ENCODE results near the gene HLA-F. TPM values are rescaled to one million over a fixed set of nuclear protein-coding genes. Genes with fewer than 3 reads are reported as not detected.
A peak's percentile ranks its signal among the peaks of the same experiment; 100 is the strongest.

Gene HLA-F
- total and polyA plus RNA-seq, 12 donors = 24.0 to 191 (median 31.9) TPM

DNA sequence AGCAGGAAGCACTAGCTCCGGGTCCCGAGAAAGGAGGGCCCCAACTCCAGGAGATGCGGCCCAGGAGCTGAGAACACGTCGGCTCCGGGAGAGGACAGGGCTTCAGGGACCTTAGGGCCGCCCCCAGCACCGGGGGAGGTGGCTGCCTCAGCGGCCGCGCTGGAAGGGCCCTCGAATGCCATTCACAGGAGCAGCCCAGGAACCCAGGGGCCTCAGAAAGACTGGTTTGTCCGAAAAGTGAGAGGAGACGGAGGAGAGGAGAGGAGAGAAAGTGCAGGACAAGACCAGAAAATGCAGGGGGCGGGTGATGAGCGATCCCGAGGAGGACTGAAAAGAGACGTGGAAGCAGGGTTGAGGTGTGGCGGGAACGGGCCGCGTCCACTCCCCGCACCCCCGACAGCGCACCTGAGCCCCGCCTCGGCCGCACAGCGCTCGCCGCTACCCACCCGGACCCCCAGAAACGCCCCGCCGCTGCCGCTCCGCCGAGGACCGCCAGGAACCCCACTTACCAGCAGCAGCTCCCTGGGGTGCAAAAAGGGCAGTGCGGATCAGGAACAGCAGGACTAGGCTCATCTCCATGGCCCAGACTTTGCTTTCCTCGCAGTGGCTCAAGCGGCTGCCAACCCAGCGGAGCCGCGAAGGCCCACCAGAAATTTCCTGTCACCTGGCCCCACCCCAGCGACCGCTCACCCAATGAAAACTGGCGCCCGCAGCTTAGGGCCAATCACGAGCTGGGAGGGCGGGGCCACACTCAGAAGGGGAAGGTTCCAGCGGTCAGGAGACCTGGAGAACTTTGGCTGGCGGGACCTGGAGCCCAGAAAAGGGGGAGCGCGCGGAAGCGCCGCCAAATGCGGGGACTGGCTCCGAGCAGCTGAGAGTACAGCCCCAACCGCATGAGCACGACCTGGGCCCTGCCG, 25.4 kb downstream of the HLA-F start:
- intact Hi-C loops (cut with DNase I) = no loop called here
- DNase-seq = peak; percentile 94 to 96
- no peaks in the 10 kb centered on the region for H3K27me3 ChIP-seq
- TF ChIP-seq, protein P1, sequence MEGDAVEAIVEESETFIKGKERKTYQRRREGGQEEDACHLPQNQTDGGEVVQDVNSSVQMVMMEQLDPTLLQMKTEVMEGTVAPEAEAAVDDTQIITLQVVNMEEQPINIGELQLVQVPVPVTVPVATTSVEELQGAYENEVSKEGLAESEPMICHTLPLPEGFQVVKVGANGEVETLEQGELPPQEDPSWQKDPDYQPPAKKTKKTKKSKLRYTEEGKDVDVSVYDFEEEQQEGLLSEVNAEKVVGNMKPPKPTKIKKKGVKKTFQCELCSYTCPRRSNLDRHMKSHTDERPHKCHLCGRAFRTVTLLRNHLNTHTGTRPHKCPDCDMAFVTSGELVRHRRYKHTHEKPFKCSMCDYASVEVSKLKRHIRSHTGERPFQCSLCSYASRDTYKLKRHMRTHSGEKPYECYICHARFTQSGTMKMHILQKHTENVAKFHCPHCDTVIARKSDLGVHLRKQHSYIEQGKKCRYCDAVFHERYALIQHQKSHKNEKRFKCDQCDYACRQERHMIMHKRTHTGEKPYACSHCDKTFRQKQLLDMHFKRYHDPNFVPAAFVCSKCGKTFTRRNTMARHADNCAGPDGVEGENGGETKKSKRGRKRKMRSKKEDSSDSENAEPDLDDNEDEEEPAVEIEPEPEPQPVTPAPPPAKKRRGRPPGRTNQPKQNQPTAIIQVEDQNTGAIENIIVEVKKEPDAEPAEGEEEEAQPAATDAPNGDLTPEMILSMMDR (IDR thresholded peaks at IDR 0.05) = no peak
- H3K9me3 ChIP-seq = no peaks in the 10 kb centered on the region
- H3K27ac ChIP-seq = peak overlapping the region; percentile 6 to 81 (median 70)
- peaks cover 9 to 37% (median 34%) of the 10 kb centered on the region in 9 donors for H3K4me1 ChIP-seq
- peak; percentile 85 to 92 (median 88) for ATAC-seq
- peaks cover 0 to 15% (median 0%) of the 10 kb centered on the region in 9 donors for H3K36me3 ChIP-seq
- WGBS, 2 donors = 0% methylated on average over 56 to 63 of the region's 63 CpGs
- H3K4me3 ChIP-seq = peak overlapping the region; percentile 71 to 88 (median 81)

DNA sequence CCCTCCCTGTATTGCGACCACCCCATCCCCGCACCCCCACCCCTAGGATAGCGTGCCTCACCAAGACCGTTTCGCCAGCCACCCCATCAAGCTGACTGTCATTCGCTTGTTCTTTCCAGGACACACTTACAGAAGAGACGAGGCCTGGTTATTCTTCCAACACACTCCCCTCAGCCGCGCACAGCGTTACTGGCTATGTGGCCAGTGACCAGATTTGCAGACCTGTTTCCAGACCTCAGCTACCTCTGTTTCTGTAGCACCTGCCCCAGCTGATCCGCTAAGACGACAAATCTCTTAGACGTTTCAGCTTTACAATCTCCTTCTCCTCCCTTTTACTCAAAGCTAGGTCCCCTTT, 26.1 kb downstream of the HLA-F start:
- no peaks in the 10 kb centered on the region for H3K27me3 ChIP-seq
- peak overlapping the region; percentile 71 to 88 (median 81) for H3K4me3 ChIP-seq
- no peaks in the 10 kb centered on the region for H3K9me3 ChIP-seq
- TF ChIP-seq, protein P1 (IDR thresholded peaks at IDR 0.05) = no peak
- DNase-seq = no peak
- H3K4me1 ChIP-seq = peaks cover 9 to 38% (median 34%) of the 10 kb centered on the region in 9 donors
- H3K36me3 ChIP-seq = peaks cover 0 to 9% (median 0%) of the 10 kb centered on the region in 9 donors
- ATAC-seq = peak in 5 of 8 donors; percentile 1 to 35 (median 10)
- 3 to 4% methylated on average over 13 of the region's 13 CpGs for WGBS, 2 donors
- peak overlapping the region; percentile 6 to 81 (median 70) for H3K27ac ChIP-seq
- intact Hi-C loops (cut with DNase I) = no loop called here

DNA sequence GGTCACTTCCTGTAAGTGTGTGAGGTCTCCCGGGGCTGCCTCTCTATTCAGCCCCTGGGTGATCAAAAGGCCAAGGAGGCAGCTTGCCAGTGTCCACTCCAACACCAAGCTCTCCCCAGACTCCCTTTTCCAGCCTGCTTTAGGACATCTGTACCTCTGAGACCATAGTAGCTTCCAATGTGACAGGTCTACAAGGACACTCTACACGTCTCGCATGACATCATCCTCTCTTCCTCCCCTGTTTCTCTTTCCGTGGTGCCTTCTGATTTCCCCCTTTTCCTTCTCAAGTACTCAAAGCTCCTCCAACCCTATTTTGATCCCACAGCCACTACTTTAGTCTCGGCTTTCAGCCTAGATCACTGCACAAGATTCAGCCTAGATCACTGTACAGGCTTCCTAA, 26.4 kb downstream of the HLA-F start:
- intact Hi-C loops (cut with DNase I) = loop anchor here in 7 of 10 donors (5.0 to 10.0 kb wide), 4 partner anchors 37 to 95 kb away; partner anchors contain the start of gene MOG (in 2 of the 7)
- Histone ChIP-seq H3K9me3 (no peaks in the 10 kb centered on the region), H3K4me3 (peak overlapping the region in 9 of 10 donors; percentile 71 to 87 (median 80)), H3K27ac (peak overlapping the region; percentile 6 to 81 (median 70)), H3K4me1 (peaks cover 9 to 38% (median 34%) of the 10 kb centered on the region in 9 donors), H3K27me3 (no peaks in the 10 kb centered on the region), H3K36me3 (peaks cover 0 to 6% (median 0%) of the 10 kb centered on the region in 9 donors)
- TF ChIP-seq, protein P1 (IDR thresholded peaks at IDR 0.05) = no peak
- no peak for ATAC-seq
- 45 to 50% methylated on average over 5 of the region's 5 CpGs for WGBS, 2 donors
- no peak for DNase-seq

DNA sequence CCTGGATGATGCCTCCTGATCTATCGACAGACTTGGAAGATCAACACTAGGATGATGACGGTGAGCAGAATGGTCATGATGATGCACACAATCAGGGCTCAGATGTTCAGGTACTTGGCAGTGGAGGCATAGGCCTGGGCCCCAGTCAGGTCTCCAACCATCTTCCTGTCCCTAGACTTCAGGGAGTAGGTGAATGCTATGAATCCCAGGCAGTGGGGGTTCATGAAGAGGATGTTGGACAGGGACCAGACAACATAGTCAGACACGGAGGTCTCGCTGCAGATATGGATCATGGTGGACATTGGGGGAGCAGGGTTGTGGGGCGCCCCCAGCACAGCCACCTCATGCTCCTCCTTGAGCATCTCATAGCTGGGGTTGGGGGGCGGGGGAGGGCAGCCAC, 27.5 kb downstream of the HLA-F start:
- Histone ChIP-seq H3K36me3 (no peaks in the 10 kb centered on the region), H3K27me3 (no peaks in the 10 kb centered on the region), H3K4me1 (peaks cover 9 to 38% (median 34%) of the 10 kb centered on the region in 9 donors), H3K27ac (no peak overlapping the region), H3K4me3 (no peak overlapping the region), H3K9me3 (no peaks in the 10 kb centered on the region)
- TF ChIP-seq, protein P1 (IDR thresholded peaks at IDR 0.05) = no peak
- WGBS, 2 donors = 77 to 83% methylated on average over 6 of the region's 6 CpGs
- ATAC-seq (no peak), DNase-seq (no peak)
- intact Hi-C loops (cut with DNase I) = loop anchor here in 7 of 10 donors (5.0 to 10.0 kb wide), 4 partner anchors 38 to 96 kb away; partner anchors contain the start of gene MOG (in 2 of the 7)
